NOMO-1 (cell line): ENCODE data around the gene RPS6KA3.

Experiments
- DNase-seq, 2 experiments: peaks; one replicate each; lab custom pipeline; 2025; ENCODE audit not compliant: unreplicated experiment in 2 of 2; lab: John Stamatoyannopoulos, UW

The RPS6KA3 gene

DNA sequence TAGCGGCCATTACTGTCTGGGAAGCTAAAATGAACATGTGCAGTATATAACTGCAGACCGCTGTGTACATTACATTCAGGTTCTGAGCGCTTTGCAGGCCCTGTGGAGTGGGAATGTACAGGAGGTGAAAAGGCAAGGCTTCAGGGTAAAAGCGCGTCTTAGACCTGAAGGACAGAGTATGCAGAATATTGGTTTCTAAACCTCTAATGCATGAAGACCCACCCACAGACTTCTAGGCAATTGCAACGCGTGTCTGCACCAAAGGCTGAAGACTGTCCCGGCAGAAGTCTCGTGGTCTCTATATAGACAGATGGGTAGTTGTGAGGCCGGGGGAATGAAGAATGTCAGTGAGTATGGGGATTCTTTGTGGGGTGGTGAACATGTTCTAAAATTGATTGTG is 155.4 kb downstream of the RPS6KA3 start:
- no peak for DNase-seq

DNA sequence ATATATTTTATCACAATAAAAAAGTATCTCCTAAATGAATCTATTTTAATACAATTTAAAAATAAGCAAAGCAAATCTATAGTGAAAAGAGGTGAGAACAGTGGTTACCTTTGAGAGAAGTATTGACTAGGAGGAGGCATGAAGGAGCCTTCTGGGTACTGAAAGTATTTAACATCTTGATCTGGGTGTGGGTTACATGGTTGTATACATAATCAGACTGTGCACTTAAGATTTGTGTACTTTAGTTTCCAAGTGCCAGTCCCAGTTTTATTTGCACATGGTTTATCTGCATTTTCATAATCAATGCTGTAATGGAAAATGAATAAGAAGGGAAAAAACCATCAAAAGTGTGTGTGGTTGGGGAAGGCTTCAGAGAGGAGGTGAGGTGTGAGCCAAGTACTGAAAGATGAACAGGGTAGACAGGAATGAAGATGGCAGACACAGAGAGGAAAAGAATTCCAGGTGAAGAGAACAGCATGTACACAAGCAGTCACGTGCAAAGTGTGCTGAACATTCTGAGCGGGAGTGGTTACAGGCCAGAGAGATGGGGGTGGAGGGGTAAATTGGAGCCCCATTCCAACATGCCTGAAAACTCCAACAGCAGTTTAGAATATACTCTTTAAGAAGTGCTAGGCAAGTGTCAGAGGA is 164.7 kb downstream of the RPS6KA3 start:
- DNase-seq, result no peak
